B cell (primary cell): Measurements from ENCODE around the gene ZFYVE19. TPM values are rescaled to one million over a fixed set of nuclear protein-coding genes. Genes with fewer than 3 reads are reported as not detected.

Experiments
- ATAC-seq: fragments of 200-7000 bp; cut with Tn5 transposase; one replicate; pipeline ENCODE4 v1.10.0; 2021; ENCODE audit warnings: low read depth, mild to moderate bottlenecking, moderate number of reproducible peaks, moderate library complexity
- CTCF ChIA-PET: fragments of 350-600 bp; sonication (Branson Sonifier 250); formaldehyde crosslinking; loops from one replicate; lab custom pipeline; 2021; ENCODE audit warnings: antibody characterized with exemption, inconsistent platforms; lab: Charles Lee
- POLR2A ChIA-PET: fragments of 350-600 bp; sonication (Branson Sonifier 250); formaldehyde crosslinking; loops from one replicate; lab custom pipeline; 2021; ENCODE audit warnings: antibody characterized with exemption; lab: Charles Lee
- DNase-seq: peaks from one replicate; pipeline ENCODE4 v3.0.0; 2013
- H2AFZ ChIP-seq: 2 replicates; pipeline ENCODE4 v1.6.1; 2012; ENCODE audit warnings: mild to moderate bottlenecking, low read depth, low read length; ENCODE audit not compliant: insufficient read depth, poor library complexity, severe bottlenecking
- H3K27ac ChIP-seq, 2 donors: 1 replicate in 1 of 2; 2 replicates in 1 of 2; pipeline ENCODE4 v1.5.1; 2012 to 2013; ENCODE audit warnings: low read length in 2 of 2, mild to moderate bottlenecking in 2 of 2, moderate library complexity in 1 of 2
- H3K27me3 ChIP-seq, 4 experiments: fragments of 200-600 bp in 1 of 4; sonication (generic) in 1 of 4; replicated peaks in 1 of 4; 1 replicate in 2 of 4; 2 replicates in 2 of 4; pipeline versions ENCODE4 v1.6.1 to v1.7.0; 2013 to 2016; ENCODE audit warnings: low read length in 3 of 4, mild to moderate bottlenecking in 2 of 4, mixed read lengths in 1 of 4, moderate library complexity in 1 of 4; ENCODE audit not compliant: insufficient read depth in 4 of 4, control insufficient read depth in 3 of 4; ENCODE audit errors: control extremely low read depth in 1 of 4
- H3K36me3 ChIP-seq, 2 experiments: replicated peaks in 1 of 2; 1 replicate in 1 of 2; 2 replicates in 1 of 2; pipeline versions ENCODE4 v1.6.1 to v1.7.1; 2013; ENCODE audit warnings: low read length in 1 of 2; ENCODE audit not compliant: insufficient read depth in 2 of 2, control insufficient read depth in 1 of 2; ENCODE audit errors: control extremely low read depth in 1 of 2, extremely low read depth in 1 of 2
- H3K4me1 ChIP-seq, 2 donors: fragments of 200-600 bp in 1 of 2; sonication (generic) in 1 of 2; 1 replicate in 1 of 2; 2 replicates in 1 of 2; pipeline versions ENCODE4 v1.5.1 to v1.6.1; 2013 to 2017; ENCODE audit warnings: low read length in 2 of 2; ENCODE audit not compliant: control insufficient read depth in 2 of 2, insufficient read depth in 2 of 2
- H3K4me2 ChIP-seq: replicated peaks from 2 replicates; pipeline ENCODE3; 2012; ENCODE audit warnings: mild to moderate bottlenecking, low read depth, low read length; ENCODE audit not compliant: poor library complexity, severe bottlenecking
- H3K4me3 ChIP-seq, 5 experiments: fragments of 200-600 bp in 1 of 5; sonication (generic) in 1 of 5; 1 replicate in 3 of 5; 2 replicates in 2 of 5; pipeline versions ENCODE4 v1.5.1 to v1.7.0; 2011 to 2016; ENCODE audit warnings: low read length in 4 of 5, mild to moderate bottlenecking in 4 of 5, low read depth in 2 of 5, control low read depth in 1 of 5, moderate library complexity in 1 of 5; ENCODE audit not compliant: insufficient read depth in 1 of 5; ENCODE audit errors: control extremely low read depth in 1 of 5, extremely low read depth in 1 of 5
- H3K79me2 ChIP-seq: fragments of 200-600 bp; sonication (generic); one replicate; pipeline ENCODE4 v1.6.0; 2016; ENCODE audit warnings: low read length; ENCODE audit not compliant: control insufficient read depth, insufficient read depth
- H3K9ac ChIP-seq: fragments of 200-600 bp; sonication (generic); 2 replicates; pipeline ENCODE4 v1.6.1; 2017; ENCODE audit warnings: mild to moderate bottlenecking, low read length, moderate library complexity
- H3K9me3 ChIP-seq, 3 donors: one replicate each; pipeline versions ENCODE4 v1.6.1 to v1.7.1; 2013; ENCODE audit warnings: low read length in 2 of 3; ENCODE audit not compliant: control insufficient read depth in 2 of 3, insufficient read depth in 1 of 3; ENCODE audit errors: control extremely low read depth in 1 of 3
- H4K20me1 ChIP-seq: 2 replicates; pipeline ENCODE4 v1.6.0; 2012; ENCODE audit warnings: mild to moderate bottlenecking, low read length; ENCODE audit not compliant: insufficient read depth, control insufficient read depth, poor library complexity, severe bottlenecking
- H3K27ac Mint-ChIP-seq: one replicate; pipeline ENCODE4 v1.8.0; 2021; ENCODE audit warnings: mixed read lengths
- H3K27me3 Mint-ChIP-seq: one replicate; pipeline ENCODE4 v1.8.0; 2021; ENCODE audit warnings: mixed read lengths
- H3K4me1 Mint-ChIP-seq: one replicate; pipeline ENCODE4 v1.8.0; 2021; ENCODE audit warnings: mixed read lengths
- H3K4me3 Mint-ChIP-seq: one replicate; pipeline ENCODE4 v1.8.0; 2021; ENCODE audit warnings: mixed read lengths
- H3K9me3 Mint-ChIP-seq: one replicate; pipeline ENCODE4 v1.8.0; 2022; ENCODE audit warnings: mixed read lengths; ENCODE audit not compliant: insufficient read depth
- EZH2 ChIP-seq: IDR thresholded peaks from 2 replicates; pipeline ENCODE4 v1.6.1; 2012; ENCODE audit warnings: borderline replicate concordance, low read depth, mild to moderate bottlenecking, moderate library complexity, low read length; ENCODE audit not compliant: insufficient read depth, poor library complexity, severe bottlenecking
- WGBS: methylation state at CpG from one replicate; pipeline ENCODE4 v1.1.5; 2013; ENCODE audit warnings: missing lambda C conversion rate; ENCODE audit not compliant: insufficient coverage; 5-methylcytosine and 5-hydroxymethylcytosine counted together
- intact Hi-C: fragments of 100-400 bp; cut with micrococcal nuclease; formaldehyde crosslinking; loops from one replicate; pipeline ENCODE4 v1.10.0; 2022
- polyA plus RNA-seq: library from polyadenylated mRNA; depleted of rRNA; stranded (reverse); fragments of >200 nt; gene quantifications from 2 replicates; pipeline ENCODE4 v1.2.3, GENCODE V29; 2012
- total RNA-seq, 2 donors: library from RNA; stranded (reverse); fragments of 120-200 nt in 1 of 2; gene quantifications; 1 replicate in 1 of 2; 2 replicates in 1 of 2; pipeline versions ENCODE4 v1.2.3 to v1.2.4, GENCODE V29; 2013 to 2022
- TF ChIP-seq, protein P1 (sequence below): fragments of 200-600 bp; IDR thresholded peaks from one replicate; pipeline ENCODE4 v1.8.0; 2022; ENCODE audit warnings: antibody characterized with exemption, mild to moderate bottlenecking

Gene ZFYVE19
- total and polyA plus RNA-seq, 2 donors (not counting 1 experiment from before 2014, with no cell fraction given): 29.4 to 60.5 TPM

DNA sequence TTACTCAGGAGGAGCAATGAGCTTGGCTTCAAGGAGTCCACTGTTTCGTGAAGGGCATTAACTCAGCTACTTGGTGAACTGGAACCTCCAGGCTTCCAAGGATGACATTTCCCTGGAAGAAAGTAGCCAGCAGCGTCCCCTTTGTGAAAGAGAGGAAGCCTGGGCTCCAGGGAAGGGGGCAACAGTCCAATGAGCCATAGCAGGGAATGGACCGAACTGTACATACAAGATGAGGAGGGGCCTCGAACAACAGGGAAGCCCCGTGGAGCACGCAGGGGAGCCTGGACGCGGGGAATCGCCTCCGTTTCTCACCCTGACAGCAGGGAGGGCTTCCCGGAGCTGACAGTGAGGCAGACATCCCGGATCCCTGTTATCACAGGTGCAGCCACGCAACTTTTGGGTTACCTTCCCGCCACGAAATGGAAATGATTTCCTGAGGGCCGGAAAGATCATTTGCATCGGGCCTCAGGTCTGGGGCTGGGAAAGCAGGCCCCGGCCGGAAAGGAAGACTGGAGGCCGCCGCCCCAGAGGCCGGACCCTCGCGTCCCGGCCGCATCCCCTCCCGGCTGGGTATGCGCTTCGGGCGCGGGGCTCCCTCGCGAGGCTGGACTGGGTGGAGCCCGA lies 36.5 kb downstream of the ZFYVE19 start:
- ATAC-seq (no peak), DNase-seq (no peak)
- Mint-ChIP-seq H3K27me3 (no peaks in the 10 kb centered on the region), H3K4me1 (peaks cover 37% of the 10 kb centered on the region), H3K4me3 (peak overlapping the region; percentile 88), H3K27ac (peak overlapping the region; percentile 72), H3K9me3 (no peaks in the 10 kb centered on the region)
- Histone ChIP-seq H3K9me3 (no peaks in the 10 kb centered on the region), H3K27me3 (no peaks in the 10 kb centered on the region), H2AFZ (peak overlapping the region; percentile 84), H3K4me1 (peaks cover 34 to 38% of the 10 kb centered on the region in 2 donors), H3K27ac (no peak overlapping the region), H3K4me2 (peak overlapping the region; percentile 80), H4K20me1 (peaks cover 4% of the 10 kb centered on the region), H3K79me2 (no peaks in the 10 kb centered on the region), H3K9ac (peak overlapping the region; percentile 68), H3K4me3 (peak overlapping the region in 4 of 5 experiments; percentile 19 to 80 (median 74)), H3K36me3 (no peaks in the 10 kb centered on the region)
- intact Hi-C loops: no loop called here
- WGBS: 29% methylated on average over 34 of the region's 34 CpGs
- ChIA-PET CTCF (interaction anchor here (0.6 to 2.9 kb wide), 5 partner anchors 15 to 141 kb away, joined by 3 to 32 read pairs (median 4); partner anchors contain the start of gene VPS18), POLR2A (interaction anchor here (0.6 to 1.3 kb wide), 4 partner anchors 36 to 701 kb away, joined by 3 to 5 read pairs (median 4); partner anchors contain the start of genes CCDC32, DNAJC17, VPS18 and ZFYVE19)
- TF ChIP-seq EZH2: no peak
- TF ChIP-seq, protein P1, sequence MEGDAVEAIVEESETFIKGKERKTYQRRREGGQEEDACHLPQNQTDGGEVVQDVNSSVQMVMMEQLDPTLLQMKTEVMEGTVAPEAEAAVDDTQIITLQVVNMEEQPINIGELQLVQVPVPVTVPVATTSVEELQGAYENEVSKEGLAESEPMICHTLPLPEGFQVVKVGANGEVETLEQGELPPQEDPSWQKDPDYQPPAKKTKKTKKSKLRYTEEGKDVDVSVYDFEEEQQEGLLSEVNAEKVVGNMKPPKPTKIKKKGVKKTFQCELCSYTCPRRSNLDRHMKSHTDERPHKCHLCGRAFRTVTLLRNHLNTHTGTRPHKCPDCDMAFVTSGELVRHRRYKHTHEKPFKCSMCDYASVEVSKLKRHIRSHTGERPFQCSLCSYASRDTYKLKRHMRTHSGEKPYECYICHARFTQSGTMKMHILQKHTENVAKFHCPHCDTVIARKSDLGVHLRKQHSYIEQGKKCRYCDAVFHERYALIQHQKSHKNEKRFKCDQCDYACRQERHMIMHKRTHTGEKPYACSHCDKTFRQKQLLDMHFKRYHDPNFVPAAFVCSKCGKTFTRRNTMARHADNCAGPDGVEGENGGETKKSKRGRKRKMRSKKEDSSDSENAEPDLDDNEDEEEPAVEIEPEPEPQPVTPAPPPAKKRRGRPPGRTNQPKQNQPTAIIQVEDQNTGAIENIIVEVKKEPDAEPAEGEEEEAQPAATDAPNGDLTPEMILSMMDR: no peak
